Tibial nerve (tissue), 3 donors: Measurements from ENCODE around the gene LONP2.
"Not testable (repeated sequence)": the region's sequence is repeated elsewhere in the genome, so short reads cannot be mapped to it uniquely, and the experiment has no call there.

Source experiments
- POLR2A ChIP-seq, 2 donors: fragments of 450-650 bp; IDR thresholded peaks; one replicate each; pipeline ENCODE4 v1.6.1; 2017; ENCODE audit warnings: antibody characterized with exemption in 2 of 2, mild to moderate bottlenecking in 2 of 2, moderate library complexity in 2 of 2
- TF ChIP-seq, protein P1 (sequence below), 5 experiments: fragments of 200-600 bp in 3 of 5; fragments of 450-650 bp in 2 of 5; sonication (generic) in 3 of 5; IDR thresholded peaks; one replicate each; pipeline ENCODE4 v1.5.1; 2016 to 2019; ENCODE audit warnings: antibody characterized with exemption in 5 of 5, mild to moderate bottlenecking in 3 of 5, moderate library complexity in 2 of 5

DNA sequence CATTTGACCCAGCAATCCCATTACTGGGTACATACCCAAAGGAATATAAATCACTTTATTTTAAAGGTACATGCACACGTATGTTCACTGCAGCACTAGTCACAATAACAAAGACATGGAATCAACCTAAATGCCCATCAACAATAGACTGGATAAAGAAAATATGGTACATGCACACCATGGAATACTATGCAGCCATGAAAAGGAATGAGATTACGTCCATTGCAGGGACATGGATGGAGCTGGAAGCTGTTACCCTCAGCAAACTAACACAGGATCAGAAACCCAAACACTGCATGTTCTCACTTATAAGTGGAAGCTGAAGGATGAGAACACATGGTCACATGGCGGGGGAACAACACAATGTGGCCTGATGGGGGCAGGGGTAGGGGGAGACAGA, 4.0 kb upstream of the LONP2 start:
- TF ChIP-seq, protein P1, sequence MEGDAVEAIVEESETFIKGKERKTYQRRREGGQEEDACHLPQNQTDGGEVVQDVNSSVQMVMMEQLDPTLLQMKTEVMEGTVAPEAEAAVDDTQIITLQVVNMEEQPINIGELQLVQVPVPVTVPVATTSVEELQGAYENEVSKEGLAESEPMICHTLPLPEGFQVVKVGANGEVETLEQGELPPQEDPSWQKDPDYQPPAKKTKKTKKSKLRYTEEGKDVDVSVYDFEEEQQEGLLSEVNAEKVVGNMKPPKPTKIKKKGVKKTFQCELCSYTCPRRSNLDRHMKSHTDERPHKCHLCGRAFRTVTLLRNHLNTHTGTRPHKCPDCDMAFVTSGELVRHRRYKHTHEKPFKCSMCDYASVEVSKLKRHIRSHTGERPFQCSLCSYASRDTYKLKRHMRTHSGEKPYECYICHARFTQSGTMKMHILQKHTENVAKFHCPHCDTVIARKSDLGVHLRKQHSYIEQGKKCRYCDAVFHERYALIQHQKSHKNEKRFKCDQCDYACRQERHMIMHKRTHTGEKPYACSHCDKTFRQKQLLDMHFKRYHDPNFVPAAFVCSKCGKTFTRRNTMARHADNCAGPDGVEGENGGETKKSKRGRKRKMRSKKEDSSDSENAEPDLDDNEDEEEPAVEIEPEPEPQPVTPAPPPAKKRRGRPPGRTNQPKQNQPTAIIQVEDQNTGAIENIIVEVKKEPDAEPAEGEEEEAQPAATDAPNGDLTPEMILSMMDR (IDR thresholded peaks at IDR 0.05), result not testable (repeated sequence)
- TF ChIP-seq POLR2A (IDR thresholded peaks at IDR 0.05), result not testable (repeated sequence)
